ENCODE results near the gene WWTR1.

Gene WWTR1

GRCh38 chr3:149468504-149469212 lies 189.2 kb downstream of the WWTR1 start:
- Histone ChIP-seq H3K27ac (ENCODE audit: low read depth, low read length, poor library complexity, severe bottlenecking) (no peak overlapping the region), H3K9ac (ENCODE audit: low read length) (no peak overlapping the region), H3K4me1 (ENCODE audit: insufficient read depth, low read length, severe bottlenecking) (no peaks in the 10 kb centered on the region), H3F3A (ENCODE audit: insufficient read depth, low read length) (no peaks in the 10 kb centered on the region), H3K4me2 (ENCODE audit: low read length) (no peak overlapping the region), H3K36me3 (ENCODE audit: insufficient read depth, low read length) (no peaks in the 10 kb centered on the region), H3K9me3 (ENCODE audit: low read length) (no peaks in the 10 kb centered on the region), H3K79me2 (ENCODE audit: insufficient read depth, low read length) (no peaks in the 10 kb centered on the region), H3K9me2 (ENCODE audit: low read depth, low read length) (no peaks in the 10 kb centered on the region), H3K4me3 (ENCODE audit: low read depth, low read length, poor library complexity, severe bottlenecking) (no peak overlapping the region), H4K20me1 (ENCODE audit: insufficient read depth, low read length) (no peaks in the 10 kb centered on the region), H3K27me3 (ENCODE audit: insufficient read depth, low read length) (no peaks in the 10 kb centered on the region), H2AFZ (ENCODE audit: low read length) (no peak overlapping the region)
- TF ChIP-seq CTCF (IDR thresholded peaks at IDR 0.05; ENCODE audit: low read length), result no peak
- TF ChIP-seq EZH2 (IDR thresholded peaks at IDR 0.05; ENCODE audit: borderline replicate concordance, low read length), result no peak

Measured in OCI-LY1 (cell line).